GM20000 (cell line): ENCODE measurements around the gene MBD3L3.

ENCODE experiments used
- DNase-seq: peaks from one replicate; pipeline ENCODE4 v3.0.0; 2012; ENCODE audit warnings: low spot score
- CTCF ChIP-seq: IDR thresholded peaks from 2 replicates; pipeline ENCODE4 v1.5.1; 2012; ENCODE audit warnings: mild to moderate bottlenecking, control low read depth; ENCODE audit errors: extremely low read depth, missing control alignments

MBD3L3 gene

GRCh38 chr19:7088999-7089398, 30.5 kb upstream of the MBD3L3 start:
- no peak for DNase-seq
- no peak for TF ChIP-seq CTCF

- no peak for DNase-seq
- TF ChIP-seq CTCF, result no peak
These were observed 24.8 kb upstream of the MBD3L3 start for GRCh38 chr19:7083076-7083956.

- no peak for TF ChIP-seq CTCF
- no peak for DNase-seq
These were observed 19.5 kb upstream of the MBD3L3 start for GRCh38 chr19:7078008-7078407.

- TF ChIP-seq CTCF, result no peak
- DNase-seq, result no peak
These were observed 17.7 kb upstream of the MBD3L3 start for GRCh38 chr19:7076151-7076550.

GRCh38 chr19:7074705-7075282, 16.3 kb upstream of the MBD3L3 start:
- DNase-seq, result no peak
- no peak for TF ChIP-seq CTCF

GRCh38 chr19:7072541-7072940, 14.1 kb upstream of the MBD3L3 start:
- no peak for DNase-seq
- TF ChIP-seq CTCF, result no peak

- no peak for DNase-seq
- TF ChIP-seq CTCF, result no peak
These were observed 11.4 kb upstream of the MBD3L3 start for GRCh38 chr19:7069904-7070226.
